ENCODE results near the gene MAPRE2.

The MAPRE2 gene

DNA sequence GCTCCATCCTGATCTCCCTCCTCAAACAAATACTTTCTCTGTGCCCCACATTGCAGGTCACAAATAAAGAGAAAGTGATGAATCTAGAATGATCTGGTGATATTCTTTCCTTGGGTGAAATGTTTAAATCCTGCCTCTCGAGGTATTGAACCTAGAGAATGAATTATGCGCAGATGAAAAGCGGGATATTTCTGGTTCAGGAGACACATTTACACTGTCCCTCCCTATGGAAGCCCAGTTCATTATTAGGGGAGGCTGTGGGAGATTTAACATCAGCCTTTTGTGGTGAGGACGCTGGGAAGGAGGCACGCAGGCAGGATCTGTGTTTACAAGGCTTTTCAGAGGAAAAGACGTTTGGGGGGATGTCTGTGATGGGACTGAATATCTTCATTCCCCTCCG is 20.6 kb downstream of the MAPRE2 start:
- FAIRE-seq (no peak), DNase-seq (ENCODE audit: insufficient read length, low spot score) (no peak)
- TF ChIP-seq POLR2A (IDR thresholded peaks at IDR 0.05; ENCODE audit: low read depth, low read length), result no peak

DNA sequence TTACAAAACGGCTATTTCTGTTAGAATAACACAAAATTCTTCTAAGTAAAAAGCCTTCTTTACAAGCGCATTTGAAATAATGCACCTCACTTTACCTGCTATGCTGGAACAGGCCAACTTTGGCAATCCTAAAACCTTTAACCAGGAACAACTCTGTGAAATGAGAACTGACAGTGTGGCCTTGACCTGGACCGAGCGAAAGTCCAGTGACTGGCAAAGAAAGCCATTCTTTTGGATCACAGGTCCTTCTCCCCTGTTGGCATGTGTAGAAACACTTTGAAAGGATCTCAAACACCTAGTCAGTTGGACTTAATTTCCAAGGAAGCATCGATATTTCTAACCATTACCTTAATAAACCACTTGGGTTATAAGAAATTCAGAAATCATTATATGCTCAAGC is 21.2 kb downstream of the MAPRE2 start:
- no peak for DNase-seq (ENCODE audit: insufficient read length, low spot score)
- TF ChIP-seq POLR2A (IDR thresholded peaks at IDR 0.05; ENCODE audit: low read depth, low read length), result no peak
- FAIRE-seq, result no peak

DNA sequence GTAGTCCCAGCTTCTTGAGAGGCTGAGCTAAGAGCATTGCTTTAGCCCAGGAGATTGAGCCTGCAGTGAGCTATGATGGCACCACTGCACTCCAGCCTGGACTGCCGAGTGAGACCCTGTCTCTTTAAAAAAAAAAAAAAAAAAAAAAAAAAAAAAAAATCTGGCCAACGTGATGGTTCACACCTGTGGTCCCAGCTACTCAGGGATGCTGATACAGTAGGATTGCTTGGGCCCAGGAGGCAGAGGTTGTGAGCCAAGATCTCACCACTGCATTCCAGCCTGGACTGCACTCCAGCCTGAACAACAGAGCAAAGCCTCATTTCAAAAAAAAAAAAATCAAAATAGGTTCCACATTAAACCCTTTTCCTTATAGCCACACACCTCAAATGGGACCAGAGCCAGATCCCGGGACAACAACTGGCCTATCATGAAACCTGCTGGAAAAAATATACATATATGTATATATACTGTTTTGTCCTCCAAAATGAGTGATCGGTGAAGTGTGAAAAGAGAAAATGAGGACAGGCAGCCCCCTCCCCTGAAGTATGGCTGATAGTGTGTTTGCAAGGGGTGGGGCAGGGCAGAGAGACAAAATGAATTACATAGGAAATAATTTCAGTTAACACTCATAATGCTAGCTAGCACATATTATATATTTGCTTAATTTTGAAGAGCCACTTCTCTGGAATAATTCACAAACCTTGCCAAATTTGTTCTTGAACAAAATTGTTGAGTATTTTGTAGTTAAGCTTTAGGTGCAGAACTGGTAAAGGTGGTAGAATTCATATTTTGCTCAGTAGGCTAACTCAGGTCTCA is 22.9 kb downstream of the MAPRE2 start:
- DNase-seq (ENCODE audit: insufficient read length, low spot score) (no peak), FAIRE-seq (no peak)
- no peak for TF ChIP-seq POLR2A (IDR thresholded peaks at IDR 0.05; ENCODE audit: low read depth, low read length)

DNA sequence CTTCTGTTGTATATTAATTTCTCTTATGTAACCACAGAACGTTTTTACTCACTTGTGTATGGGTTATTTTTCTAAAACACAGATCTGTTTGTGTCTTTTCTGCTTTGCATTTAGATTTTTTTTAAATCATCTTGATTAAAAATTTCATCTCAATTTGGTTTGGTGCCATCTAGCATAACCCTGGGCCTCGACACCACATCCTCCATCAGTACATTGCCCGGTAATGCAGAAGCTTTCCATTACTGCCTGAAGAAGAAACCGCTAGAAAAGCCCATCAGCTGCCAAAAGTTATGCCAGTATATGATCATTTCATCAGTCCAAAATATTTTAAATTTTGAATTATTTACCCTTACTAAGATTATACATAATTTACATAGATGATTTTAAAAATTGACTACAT is 26.2 kb downstream of the MAPRE2 start:
- TF ChIP-seq POLR2A (IDR thresholded peaks at IDR 0.05; ENCODE audit: low read depth, low read length), result no peak

DNA sequence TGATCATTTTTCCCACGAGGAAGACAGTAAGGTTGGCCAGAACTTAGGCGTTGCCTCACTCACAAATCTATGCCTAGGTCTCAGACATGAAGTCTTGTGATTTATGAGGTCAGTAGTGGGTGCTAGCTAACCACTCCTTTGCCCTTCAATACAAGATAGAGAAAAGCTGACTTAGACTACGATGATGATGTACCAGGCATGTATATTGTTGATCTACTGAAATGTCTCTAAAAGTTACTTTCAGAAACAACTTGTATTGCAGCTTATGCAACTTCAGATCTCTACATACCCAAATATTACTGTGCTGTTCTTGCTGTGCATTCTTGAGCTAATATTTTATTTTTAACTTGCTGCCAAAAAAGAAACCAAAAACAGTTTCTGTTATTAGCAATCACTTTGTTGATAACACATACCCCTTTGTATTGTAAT is 30.6 kb downstream of the MAPRE2 start:
- no peak for DNase-seq (ENCODE audit: insufficient read length, low spot score)
- TF ChIP-seq POLR2A (IDR thresholded peaks at IDR 0.05; ENCODE audit: low read depth, low read length), result no peak

More for the DNA sequence above, 26.2 kb downstream of the MAPRE2 start:
- no peak for FAIRE-seq
- DNase-seq (ENCODE audit: insufficient read length, low spot score), result no peak

DNA sequence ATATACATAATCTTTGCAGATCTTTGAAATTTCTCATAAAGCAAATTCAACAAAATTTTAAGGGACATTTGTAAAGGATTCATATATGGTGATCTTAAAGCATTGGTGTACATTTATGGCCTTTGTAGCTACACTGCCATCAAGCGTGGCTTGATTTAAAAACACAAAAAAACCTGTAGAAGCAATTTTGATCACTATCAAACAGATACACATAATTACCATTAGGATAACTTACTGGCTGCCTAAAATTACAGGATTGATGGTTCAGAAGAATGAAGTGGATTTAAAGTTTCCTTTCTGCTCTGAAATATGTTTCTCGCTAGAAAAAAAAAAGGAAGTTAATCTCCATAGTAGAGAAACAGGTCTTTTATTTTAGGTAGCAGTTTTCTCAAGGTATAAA is 31.4 kb downstream of the MAPRE2 start:
- no peak for DNase-seq (ENCODE audit: insufficient read length, low spot score)
- FAIRE-seq, result no peak
- no peak for TF ChIP-seq POLR2A (IDR thresholded peaks at IDR 0.05; ENCODE audit: low read depth, low read length)

More for the DNA sequence above, 30.6 kb downstream of the MAPRE2 start:
- no peak for FAIRE-seq

DNA sequence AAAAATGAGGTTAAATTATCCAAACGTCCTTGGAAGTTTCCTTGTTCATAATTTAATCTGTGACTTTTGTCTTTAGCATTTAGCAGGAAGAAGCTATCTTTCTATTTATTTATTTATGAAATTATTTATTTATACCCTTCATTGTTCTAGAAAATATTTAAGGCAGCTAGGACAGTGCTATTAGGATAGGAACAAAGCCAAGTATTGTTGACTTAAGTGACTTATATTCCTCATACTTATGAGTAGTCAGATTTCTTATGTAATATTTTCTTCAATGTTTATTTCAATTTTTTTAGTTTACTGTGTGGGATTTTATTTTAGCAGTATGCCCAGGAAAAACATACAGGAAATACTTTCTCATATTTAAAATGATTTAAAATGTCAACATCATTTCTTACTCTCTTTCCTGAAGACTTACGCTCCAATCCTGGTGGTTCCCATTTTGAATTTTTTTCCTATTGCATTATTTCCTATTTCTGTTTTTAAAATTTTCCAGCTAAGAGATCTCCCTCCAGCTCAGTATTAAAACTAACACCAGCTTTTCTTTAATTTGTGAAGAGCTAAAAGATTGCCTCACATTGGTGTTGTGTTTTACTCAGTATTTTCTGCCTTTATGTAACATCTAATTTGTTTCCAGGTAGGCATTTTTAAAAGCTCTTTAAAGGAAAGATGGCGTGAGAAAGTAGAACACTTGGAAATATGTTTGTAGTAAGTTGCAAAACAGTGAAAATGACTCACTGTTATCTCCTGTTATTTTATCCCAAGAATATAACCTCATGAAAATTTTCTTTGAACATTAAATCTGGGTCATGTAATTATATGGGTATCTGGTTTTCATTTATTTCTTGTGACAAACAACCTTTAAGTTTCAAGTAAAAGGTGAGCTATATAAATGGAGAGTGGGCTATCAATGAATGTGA is 32.2 kb downstream of the MAPRE2 start:
- no peak for DNase-seq (ENCODE audit: insufficient read length, low spot score)
- TF ChIP-seq POLR2A (IDR thresholded peaks at IDR 0.05; ENCODE audit: low read depth, low read length), result no peak
- no peak for FAIRE-seq

DNA sequence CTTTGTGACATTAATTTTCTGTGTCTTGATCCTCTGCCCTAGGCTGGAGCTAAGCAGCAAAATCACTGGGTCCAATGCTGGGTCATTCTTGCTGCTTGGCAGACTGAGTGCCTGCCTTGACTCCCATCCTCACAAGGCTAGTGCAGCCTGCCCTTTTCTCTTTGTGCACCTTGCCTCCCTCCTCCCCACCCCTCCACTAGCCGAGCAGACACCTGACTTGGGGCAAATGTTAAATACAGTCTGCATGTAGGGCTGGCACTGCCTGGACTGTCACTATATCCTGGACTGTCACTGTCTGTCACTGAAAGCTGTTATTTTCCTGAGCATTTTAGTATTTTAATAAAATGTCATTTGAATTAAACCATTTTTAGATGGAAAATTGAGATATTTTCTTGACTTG is 33.4 kb downstream of the MAPRE2 start:
- no peak for TF ChIP-seq POLR2A (IDR thresholded peaks at IDR 0.05; ENCODE audit: low read depth, low read length)
- FAIRE-seq (no peak), DNase-seq (ENCODE audit: insufficient read length, low spot score) (no peak)

DNA sequence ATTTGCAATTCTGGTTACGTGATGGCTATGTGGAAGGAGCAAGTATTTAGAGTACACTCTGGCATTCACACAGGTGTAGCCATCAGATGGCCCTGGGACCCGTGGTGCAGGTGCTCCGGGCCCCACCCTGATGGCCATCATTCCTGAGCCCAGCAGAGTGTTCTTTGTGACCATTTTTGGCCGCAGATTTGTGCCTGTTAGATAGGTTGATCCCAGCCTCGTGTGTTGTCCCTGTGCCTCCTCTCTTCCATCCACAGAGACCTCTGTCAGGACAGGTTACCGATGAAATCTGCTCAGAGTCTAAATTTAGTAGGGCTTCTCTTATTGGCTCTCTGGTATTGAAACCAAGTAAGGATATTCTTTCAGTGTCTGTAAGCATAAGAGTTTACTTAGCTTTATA is 33.9 kb downstream of the MAPRE2 start:
- FAIRE-seq (no peak), DNase-seq (ENCODE audit: insufficient read length, low spot score) (no peak)
- TF ChIP-seq POLR2A (IDR thresholded peaks at IDR 0.05; ENCODE audit: low read depth, low read length), result no peak

DNA sequence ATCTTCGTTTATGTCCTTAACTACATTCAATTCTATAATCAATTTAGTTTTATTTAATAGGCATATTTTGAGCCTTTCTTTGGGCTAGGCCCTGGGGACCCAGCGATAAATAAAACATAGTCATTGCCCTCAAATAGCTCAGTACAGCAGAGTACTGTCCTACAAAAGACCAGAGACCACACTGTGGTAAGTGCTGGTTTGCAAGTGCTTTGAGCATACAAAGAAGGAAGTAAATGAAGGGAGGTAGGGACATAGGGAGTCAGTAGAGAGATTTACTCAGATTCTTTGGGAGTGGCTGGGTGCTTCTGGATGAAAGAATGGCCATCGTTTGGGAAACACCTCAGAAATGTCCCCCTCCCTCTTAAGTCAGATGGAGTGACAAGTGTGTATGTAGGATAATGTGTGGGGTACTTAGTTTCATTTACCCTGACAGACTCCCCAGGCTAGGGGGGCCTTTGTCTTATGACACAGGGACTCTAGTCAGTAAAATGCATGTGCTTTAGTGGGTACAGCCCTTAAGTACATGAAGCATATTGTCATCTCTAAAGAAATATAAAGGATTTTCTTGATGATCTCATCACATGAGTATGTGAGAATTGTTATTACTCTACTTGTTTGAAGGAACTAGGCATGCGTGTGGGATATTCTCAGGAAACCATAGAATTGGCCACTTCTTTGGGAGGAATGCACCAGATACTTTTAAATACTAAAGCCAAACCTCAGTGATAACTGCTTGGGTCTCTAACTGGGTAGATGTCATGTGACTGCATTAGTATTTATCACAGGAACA is 35.1 kb downstream of the MAPRE2 start:
- FAIRE-seq (no peak), DNase-seq (ENCODE audit: insufficient read length, low spot score) (peak; percentile 19)
- TF ChIP-seq POLR2A (IDR thresholded peaks at IDR 0.05; ENCODE audit: low read depth, low read length), result no peak

DNA sequence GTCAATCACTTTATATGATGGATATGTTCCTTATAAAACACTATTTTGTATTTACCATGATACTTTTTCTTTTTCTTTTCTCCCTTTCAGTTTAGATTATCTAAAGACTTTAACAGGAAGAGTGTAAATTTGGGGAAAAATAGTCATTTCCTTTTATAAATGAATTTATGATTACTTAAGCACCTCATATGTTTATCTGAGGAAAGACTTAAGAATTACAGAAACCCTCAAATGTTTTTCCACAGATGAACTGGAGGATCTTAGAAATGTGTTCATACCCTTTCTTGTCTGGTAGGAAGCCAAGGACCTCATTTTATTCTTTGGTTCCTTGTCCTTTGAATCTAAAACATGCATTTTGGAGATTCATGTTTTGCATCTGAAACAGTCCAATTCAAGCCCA is 36.7 kb downstream of the MAPRE2 start:
- FAIRE-seq, result no peak
- DNase-seq (ENCODE audit: insufficient read length, low spot score), result no peak
- no peak for TF ChIP-seq POLR2A (IDR thresholded peaks at IDR 0.05; ENCODE audit: low read depth, low read length)

DNA sequence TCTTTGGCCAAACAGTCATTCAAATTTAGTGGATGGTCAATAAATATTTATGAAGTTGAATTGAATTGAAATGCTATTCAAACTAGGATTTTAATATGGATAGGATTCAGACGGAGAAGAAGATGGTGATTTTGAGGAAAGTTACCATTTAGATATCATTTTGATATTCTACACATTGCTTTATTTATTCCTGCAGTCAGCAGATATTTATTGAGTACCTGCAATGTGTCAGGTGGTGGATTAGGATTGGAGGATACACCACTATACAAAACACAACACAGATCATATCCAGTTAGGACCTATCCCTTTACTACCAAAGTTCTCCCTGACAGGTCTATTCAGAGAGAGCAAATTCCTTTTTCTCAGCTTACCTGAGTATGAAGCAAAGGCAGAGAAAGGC is 38.8 kb downstream of the MAPRE2 start:
- TF ChIP-seq POLR2A (IDR thresholded peaks at IDR 0.05; ENCODE audit: low read depth, low read length), result no peak
- DNase-seq (ENCODE audit: insufficient read length, low spot score), result no peak
- no peak for FAIRE-seq

DNA sequence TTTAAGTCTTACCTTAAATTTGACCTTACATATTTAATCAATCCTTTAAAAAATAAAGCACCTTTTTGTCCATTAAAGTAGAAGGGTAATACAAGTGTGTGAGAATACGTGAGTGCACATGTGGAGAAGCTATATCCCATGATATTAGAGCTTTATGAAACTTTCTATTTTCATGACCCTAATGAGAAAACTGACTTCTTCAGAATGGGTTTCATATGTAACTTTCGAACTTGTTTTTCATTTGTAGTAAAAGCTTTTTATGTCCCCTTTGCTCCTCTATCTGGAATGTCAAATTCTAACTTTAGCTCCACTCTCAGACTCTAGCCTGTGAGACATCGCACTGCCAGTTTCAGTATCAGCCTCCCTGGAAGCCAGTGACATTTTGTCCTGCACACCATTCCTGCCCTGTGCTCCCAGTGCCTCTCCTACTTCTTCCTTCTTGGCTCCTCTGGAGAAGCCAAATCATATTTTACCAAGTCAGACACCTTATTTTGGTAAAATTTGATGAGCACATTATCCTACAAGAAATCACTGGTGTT is 42.0 kb downstream of the MAPRE2 start:
- no peak for FAIRE-seq
- DNase-seq (ENCODE audit: insufficient read length, low spot score), result no peak
- TF ChIP-seq POLR2A (IDR thresholded peaks at IDR 0.05; ENCODE audit: low read depth, low read length), result no peak

Measured in H54 (cell line).